AG09309 (cell line): ENCODE results near the gene SCARF1.

Source experiments
- DNase-seq: peaks from one replicate; pipeline ENCODE4 v3.0.0-alpha.2; 2010; ENCODE audit warnings: low read depth
- H3K4me3 ChIP-seq: 2 replicates; pipeline ENCODE4 v1.5.1; 2011; ENCODE audit warnings: mild to moderate bottlenecking, low read depth, low read length, moderate library complexity; ENCODE audit not compliant: control insufficient read depth
- TF ChIP-seq, protein P1 (sequence below): IDR thresholded peaks from 2 replicates; pipeline ENCODE4 v1.5.1; 2011; ENCODE audit warnings: mild to moderate bottlenecking, low read depth, low read length, inconsistent platforms; ENCODE audit not compliant: insufficient read depth, control insufficient read depth; ENCODE audit errors: missing control alignments

SCARF1 gene

DNA sequence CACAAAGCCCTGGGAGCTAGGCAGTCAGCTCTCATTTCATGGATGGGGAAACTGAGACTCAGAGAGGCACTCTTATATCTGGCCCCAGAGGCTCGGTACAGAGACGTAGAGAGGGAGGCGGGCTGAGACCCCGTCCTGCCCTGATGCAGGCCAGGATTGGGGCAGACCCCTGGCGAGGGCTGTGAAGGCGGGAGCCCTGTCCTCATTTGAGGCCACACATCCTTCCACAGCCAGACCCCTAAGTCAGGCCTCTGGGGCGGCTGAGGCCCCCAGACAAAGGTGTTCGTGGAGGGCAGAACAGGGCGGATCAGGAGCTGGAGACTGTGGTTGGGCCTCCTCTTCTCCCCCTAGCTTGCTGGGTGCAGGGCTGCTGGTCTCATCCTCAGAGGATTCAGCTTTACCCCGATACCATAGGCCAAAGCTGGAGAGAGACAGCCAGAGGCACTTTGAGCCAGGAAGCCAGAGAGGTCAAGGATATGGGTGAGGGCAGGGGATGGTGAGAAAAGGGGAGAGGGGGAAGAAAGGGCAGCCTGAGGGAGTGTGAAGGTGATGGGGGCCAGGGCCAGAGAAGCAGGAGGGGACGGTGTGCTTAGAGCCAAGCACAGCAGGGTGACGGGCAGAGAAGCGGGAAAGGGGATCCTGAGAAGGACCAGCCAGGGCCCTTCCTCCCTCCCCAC, 805 bp upstream of the SCARF1 start:
- DNase-seq, result no peak
- TF ChIP-seq, protein P1, sequence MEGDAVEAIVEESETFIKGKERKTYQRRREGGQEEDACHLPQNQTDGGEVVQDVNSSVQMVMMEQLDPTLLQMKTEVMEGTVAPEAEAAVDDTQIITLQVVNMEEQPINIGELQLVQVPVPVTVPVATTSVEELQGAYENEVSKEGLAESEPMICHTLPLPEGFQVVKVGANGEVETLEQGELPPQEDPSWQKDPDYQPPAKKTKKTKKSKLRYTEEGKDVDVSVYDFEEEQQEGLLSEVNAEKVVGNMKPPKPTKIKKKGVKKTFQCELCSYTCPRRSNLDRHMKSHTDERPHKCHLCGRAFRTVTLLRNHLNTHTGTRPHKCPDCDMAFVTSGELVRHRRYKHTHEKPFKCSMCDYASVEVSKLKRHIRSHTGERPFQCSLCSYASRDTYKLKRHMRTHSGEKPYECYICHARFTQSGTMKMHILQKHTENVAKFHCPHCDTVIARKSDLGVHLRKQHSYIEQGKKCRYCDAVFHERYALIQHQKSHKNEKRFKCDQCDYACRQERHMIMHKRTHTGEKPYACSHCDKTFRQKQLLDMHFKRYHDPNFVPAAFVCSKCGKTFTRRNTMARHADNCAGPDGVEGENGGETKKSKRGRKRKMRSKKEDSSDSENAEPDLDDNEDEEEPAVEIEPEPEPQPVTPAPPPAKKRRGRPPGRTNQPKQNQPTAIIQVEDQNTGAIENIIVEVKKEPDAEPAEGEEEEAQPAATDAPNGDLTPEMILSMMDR, result no peak
- H3K4me3 ChIP-seq, result no peak overlapping the region

DNA sequence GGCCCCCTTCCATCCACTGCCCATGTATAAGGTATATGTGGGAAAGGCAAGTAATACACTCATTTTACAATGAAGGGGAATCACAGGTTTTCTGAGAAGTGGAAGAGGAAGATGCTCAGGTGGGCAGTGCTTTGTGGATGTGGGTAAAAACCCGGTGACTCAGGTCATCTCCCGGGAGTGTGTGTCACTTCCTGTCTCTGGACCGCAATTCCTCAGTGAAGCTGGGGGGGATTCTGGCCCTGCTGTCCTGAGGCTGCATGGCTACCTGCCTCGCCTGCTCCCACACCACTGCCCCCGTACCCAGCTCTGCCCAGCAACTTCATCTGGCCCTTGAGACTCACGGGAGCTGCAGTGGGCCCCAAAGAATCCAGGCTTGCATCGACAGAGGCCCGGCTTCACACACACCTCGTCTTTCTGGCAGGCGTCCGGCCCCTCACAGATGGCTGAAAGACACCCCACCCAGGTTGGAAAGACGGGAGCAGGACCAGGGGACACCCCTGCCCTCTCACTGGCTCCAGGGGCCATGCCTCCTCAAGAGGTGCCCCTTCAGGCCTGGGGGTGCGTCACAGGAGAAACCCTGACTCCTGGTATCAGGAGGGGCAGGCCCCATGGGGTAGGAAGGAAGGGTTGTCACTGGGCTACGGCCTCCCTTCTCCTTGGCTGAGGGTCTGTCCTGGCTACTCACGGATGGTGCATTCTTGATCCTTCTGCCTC, 882 bp downstream of the SCARF1 start:
- DNase-seq, result no peak
- TF ChIP-seq, protein P1, result no peak
- H3K4me3 ChIP-seq, result no peak overlapping the region

DNA sequence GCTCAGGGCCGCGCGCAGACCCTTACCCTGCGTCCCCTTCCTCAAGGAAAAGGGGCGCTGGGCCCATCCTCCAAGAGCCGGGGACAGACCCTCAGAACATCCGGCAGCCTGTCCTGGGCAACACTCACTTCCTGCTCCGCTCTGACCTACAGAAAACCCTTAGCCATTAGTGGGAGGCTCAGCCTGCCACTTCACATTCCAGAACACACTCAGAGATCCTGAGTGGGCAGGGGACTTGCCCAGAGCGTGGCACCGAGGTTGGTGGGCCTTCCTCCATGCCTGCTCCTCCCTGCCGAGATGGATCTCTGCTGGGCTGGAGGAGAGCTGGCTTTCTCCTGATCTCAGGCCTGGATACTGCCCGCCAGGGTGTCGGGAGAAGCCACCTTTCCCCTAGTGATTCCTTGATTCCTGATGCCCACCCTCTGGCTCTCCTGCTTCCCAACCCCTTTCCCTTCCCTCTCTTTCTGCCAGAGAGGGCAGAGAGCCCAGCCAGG, 1.5 kb downstream of the SCARF1 start:
- no peak for DNase-seq
- TF ChIP-seq, protein P1, result no peak
- no peak overlapping the region for H3K4me3 ChIP-seq

DNA sequence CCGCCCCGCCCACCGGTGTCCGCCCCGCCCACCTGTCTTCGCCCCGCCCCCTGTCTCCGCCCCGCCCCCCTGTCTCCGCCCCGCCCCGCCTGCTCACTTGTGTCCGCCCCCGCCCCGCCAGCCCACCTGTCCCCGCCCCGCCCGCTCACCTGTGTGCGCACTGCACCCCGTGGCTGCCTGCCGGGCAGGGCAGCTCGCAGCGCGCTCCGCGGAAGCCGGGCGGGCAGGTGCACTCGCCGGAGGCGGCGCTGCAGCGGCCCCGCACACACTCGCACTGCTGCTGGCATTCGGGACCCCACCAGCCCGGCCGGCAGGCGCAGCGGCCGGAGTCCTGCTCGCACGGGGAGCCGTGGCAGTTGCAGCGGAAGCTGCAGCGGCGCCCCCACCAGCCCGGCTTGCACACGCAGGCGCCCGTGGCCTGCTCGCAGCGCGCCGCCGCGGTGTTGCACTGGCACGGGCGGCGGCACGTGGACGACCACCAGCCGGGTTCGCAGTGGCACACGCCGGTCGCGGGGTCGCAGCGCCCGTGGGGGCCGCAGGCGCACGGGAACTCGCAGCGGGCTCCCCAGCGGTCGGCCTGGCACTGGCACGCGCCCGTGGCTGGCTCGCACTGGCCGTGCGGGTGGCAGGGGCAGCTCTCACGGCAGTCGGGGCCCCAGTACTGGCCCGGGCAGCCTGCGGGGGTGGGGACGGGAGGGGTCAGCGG, 2.1 kb downstream of the SCARF1 start:
- DNase-seq, result no peak
- H3K4me3 ChIP-seq, result no peak overlapping the region; the same call in 1 of the 2 replicates
- TF ChIP-seq, protein P1, result no peak

DNA sequence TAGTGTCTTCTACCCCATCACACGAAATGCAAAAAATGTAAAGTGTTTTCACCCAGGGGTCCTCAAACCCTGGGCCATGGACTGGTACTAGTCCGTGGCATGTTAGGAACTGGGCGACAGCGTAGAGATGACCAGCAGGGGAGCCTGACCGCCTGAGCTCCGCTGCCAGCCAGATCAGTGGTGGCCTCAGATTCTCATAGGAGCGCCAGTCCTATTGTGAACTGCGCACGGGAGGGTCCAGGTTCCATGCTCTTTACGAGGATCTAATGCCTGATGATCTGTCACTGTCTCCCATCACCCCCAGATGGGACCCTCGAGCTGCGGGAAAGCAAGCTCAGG, 4.5 kb downstream of the SCARF1 start:
- TF ChIP-seq, protein P1, result no peak
- no peak for DNase-seq
- H3K4me3 ChIP-seq, result no peak overlapping the region

DNA sequence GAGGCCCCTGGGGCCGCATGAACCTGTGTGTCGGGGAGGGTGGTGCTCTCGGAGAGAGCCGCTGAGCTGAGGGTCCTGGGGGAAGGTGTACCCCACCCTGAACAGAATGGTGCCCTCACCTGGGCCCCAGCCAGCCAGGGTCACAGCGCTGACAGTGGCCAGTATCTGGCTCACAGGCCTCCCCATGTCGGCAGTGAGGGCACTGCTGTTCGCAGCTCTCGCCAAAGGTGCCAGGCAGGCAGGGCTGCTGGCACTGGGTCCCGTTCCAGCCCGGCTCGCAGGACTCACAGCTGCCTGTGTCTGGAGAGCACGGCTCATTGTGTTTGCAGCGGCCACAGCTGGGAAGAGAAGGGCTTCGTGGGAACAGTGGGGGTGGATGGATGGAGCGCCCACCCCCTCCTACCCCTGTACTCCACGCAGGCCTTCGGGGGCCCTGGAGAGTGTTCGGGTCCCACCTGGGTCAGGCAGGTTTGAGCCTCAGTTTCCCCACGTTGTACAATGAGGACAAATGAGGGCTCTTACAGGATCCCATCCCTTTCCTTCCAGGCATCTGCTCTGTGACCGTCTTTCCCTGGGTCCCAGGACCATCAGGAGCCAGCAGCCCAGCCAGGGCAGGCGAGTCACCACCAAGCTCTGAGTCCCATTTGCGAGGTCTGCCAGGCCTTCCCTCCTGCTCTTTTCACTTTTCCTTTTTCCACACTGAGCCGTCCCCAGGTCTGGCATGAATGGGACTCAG, 5.0 kb downstream of the SCARF1 start:
- no peak overlapping the region for H3K4me3 ChIP-seq
- no peak for DNase-seq
- TF ChIP-seq, protein P1, result no peak
